Mesenchymal stem cell (in vitro differentiated cells and primary cell): ENCODE measurements around the gene TUBGCP3.

Source experiments
- DNase-seq: peaks from one replicate; pipeline ENCODE4 v3.0.0-alpha.2; 2013
- H2AFZ ChIP-seq: one replicate; pipeline ENCODE4 v1.6.1; 2013; ENCODE audit warnings: low read depth, mild to moderate bottlenecking, control low read depth, inconsistent platforms, low read length, moderate library complexity
- H2AK5ac ChIP-seq: 2 replicates; pipeline ENCODE4 v1.6.1; 2013; ENCODE audit warnings: low read length, moderate library complexity, mild to moderate bottlenecking, inconsistent platforms; ENCODE audit not compliant: severe bottlenecking
- H2BK120ac ChIP-seq: one replicate; pipeline ENCODE4 v1.6.1; 2013; ENCODE audit warnings: low read depth, mild to moderate bottlenecking, inconsistent platforms, low read length, moderate library complexity
- H2BK12ac ChIP-seq, 2 experiments: one replicate each; pipeline ENCODE4 v1.6.1; 2013; ENCODE audit warnings: inconsistent platforms in 2 of 2, low read length in 2 of 2, mild to moderate bottlenecking in 2 of 2, moderate library complexity in 2 of 2, control low read depth in 1 of 2
- H2BK15ac ChIP-seq: one replicate; pipeline ENCODE4 v1.6.1; 2013; ENCODE audit warnings: mild to moderate bottlenecking, low read depth, inconsistent platforms; ENCODE audit not compliant: poor library complexity, severe bottlenecking
- H2BK5ac ChIP-seq: 2 replicates; pipeline ENCODE4 v1.6.1; 2013; ENCODE audit warnings: low read depth, mild to moderate bottlenecking, low read length, control low read depth, inconsistent platforms; ENCODE audit not compliant: poor library complexity, severe bottlenecking
- H3K14ac ChIP-seq, 2 experiments: one replicate each; pipeline ENCODE4 v1.6.1; 2013; ENCODE audit warnings: inconsistent platforms in 2 of 2, low read length in 2 of 2, control low read depth in 1 of 2, mild to moderate bottlenecking in 1 of 2, moderate library complexity in 1 of 2
- H3K18ac ChIP-seq, 2 experiments: one replicate each; pipeline ENCODE4 v1.6.1; 2013; ENCODE audit warnings: inconsistent platforms in 2 of 2, low read length in 2 of 2, control low read depth in 1 of 2, low read depth in 1 of 2, mild to moderate bottlenecking in 1 of 2
- H3K23ac ChIP-seq, 2 experiments: one replicate each; pipeline ENCODE4 v1.6.1; 2013; ENCODE audit warnings: inconsistent platforms in 2 of 2, low read length in 2 of 2, mild to moderate bottlenecking in 2 of 2, moderate library complexity in 2 of 2, control low read depth in 1 of 2
- H3K27ac ChIP-seq: 2 replicates; pipeline ENCODE4 v1.5.1; 2013; ENCODE audit warnings: mild to moderate bottlenecking, moderate library complexity, low read length, control low read depth, inconsistent platforms; ENCODE audit not compliant: poor library complexity, severe bottlenecking
- H3K27me3 ChIP-seq, 2 experiments: 2 replicates each; pipeline versions ENCODE4 v1.6.1 to v1.7.0; 2013; ENCODE audit warnings: low read length in 2 of 2, mild to moderate bottlenecking in 2 of 2, moderate library complexity in 2 of 2, control low read depth in 1 of 2, inconsistent platforms in 1 of 2; ENCODE audit not compliant: control insufficient read depth in 1 of 2, insufficient read depth in 1 of 2
- H3K36me3 ChIP-seq, 2 experiments: 2 replicates each; pipeline versions ENCODE4 v1.6.1 to v1.7.0; 2013; ENCODE audit warnings: low read length in 2 of 2, control low read depth in 1 of 2, inconsistent platforms in 1 of 2, low read depth in 1 of 2, mild to moderate bottlenecking in 1 of 2; ENCODE audit not compliant: insufficient read depth in 2 of 2, control insufficient read depth in 1 of 2
- H3K4ac ChIP-seq, 2 experiments: one replicate each; pipeline ENCODE4 v1.6.1; 2013; ENCODE audit warnings: inconsistent platforms in 2 of 2, low read length in 2 of 2, mild to moderate bottlenecking in 2 of 2, moderate library complexity in 2 of 2, control low read depth in 1 of 2, low read depth in 1 of 2
- H3K4me1 ChIP-seq: 2 replicates; pipeline ENCODE4 v1.6.1; 2013; ENCODE audit warnings: low read depth, low read length, control low read depth; ENCODE audit not compliant: control insufficient read depth, insufficient read depth
- H3K4me2 ChIP-seq: 2 replicates; pipeline ENCODE4 v1.6.1; 2013; ENCODE audit warnings: low read length, mild to moderate bottlenecking, inconsistent platforms; ENCODE audit not compliant: poor library complexity, severe bottlenecking
- H3K4me3 ChIP-seq, 2 experiments: 2 replicates each; pipeline versions ENCODE4 v1.5.1 to v1.7.0; 2013; ENCODE audit warnings: low read length in 2 of 2, mild to moderate bottlenecking in 2 of 2, control low read depth in 1 of 2, low read depth in 1 of 2; ENCODE audit not compliant: insufficient read depth in 1 of 2
- H3K79me1 ChIP-seq: replicated peaks from 2 replicates; pipeline ENCODE4 v1.6.1; 2013; ENCODE audit warnings: mild to moderate bottlenecking, control low read depth, low read length, inconsistent platforms; ENCODE audit not compliant: poor library complexity, severe bottlenecking
- H3K9ac ChIP-seq: 2 replicates; pipeline ENCODE4 v1.7.0; 2013; ENCODE audit warnings: mild to moderate bottlenecking, low read length, moderate library complexity
- H3K9me3 ChIP-seq: 2 replicates; pipeline ENCODE4 v1.7.0; 2013; ENCODE audit warnings: mild to moderate bottlenecking, low read length; ENCODE audit not compliant: control insufficient read depth
- H4K8ac ChIP-seq: one replicate; pipeline ENCODE4 v1.6.1; 2013; ENCODE audit warnings: inconsistent platforms, mild to moderate bottlenecking, low read length, moderate library complexity
- H4K91ac ChIP-seq: one replicate; pipeline ENCODE4 v1.6.1; 2013; ENCODE audit warnings: mild to moderate bottlenecking, low read length, inconsistent platforms
- WGBS: methylation state at CpG from one replicate; pipeline ENCODE4 v1.1.7; 2013; ENCODE audit warnings: mixed read lengths; 5-methylcytosine and 5-hydroxymethylcytosine counted together

The TUBGCP3 gene

DNA sequence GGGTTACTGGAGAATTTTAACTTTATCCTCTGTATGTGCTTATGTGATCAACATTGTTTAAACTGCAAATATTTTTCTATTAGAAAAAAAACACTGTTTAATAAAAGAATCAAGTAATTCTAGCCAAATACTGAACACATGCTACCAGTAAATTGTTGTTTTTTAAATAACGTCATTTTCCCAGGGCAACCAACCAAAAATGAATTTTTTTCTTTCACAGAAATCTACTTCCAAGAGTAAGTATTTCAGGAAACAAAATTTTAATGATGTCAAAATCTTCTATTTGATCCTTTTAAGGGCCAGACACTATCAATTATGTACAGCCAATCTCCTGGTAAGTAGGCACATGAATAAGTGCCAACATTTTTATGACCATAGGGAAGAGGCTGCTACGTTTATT, 57.1 kb downstream of the TUBGCP3 start:
- peaks cover 21% of the 10 kb centered on the region for H3K79me1 ChIP-seq
- 100% methylated on average over 1 of the region's 2 CpGs for WGBS
- no peak overlapping the region for H2BK120ac ChIP-seq
- H3K27me3 ChIP-seq, result no peaks in the 10 kb centered on the region
- H3K36me3 ChIP-seq, result peaks cover 16 to 18% of the 10 kb centered on the region in 2 experiments
- H2BK5ac ChIP-seq, result no peak overlapping the region
- H3K9ac ChIP-seq, result no peak overlapping the region
- H3K14ac ChIP-seq, result no peak overlapping the region
- no peak overlapping the region for H4K8ac ChIP-seq
- H2BK12ac ChIP-seq, result no peak overlapping the region
- no peak overlapping the region for H3K27ac ChIP-seq
- H3K4me3 ChIP-seq, result no peak overlapping the region
- no peak overlapping the region for H3K18ac ChIP-seq
- H3K4me1 ChIP-seq, result no peaks in the 10 kb centered on the region
- no peak overlapping the region for H3K4ac ChIP-seq
- no peak overlapping the region for H4K91ac ChIP-seq
- DNase-seq, result no peak
- no peak overlapping the region for H2AK5ac ChIP-seq
- no peaks in the 10 kb centered on the region for H3K9me3 ChIP-seq
- H3K23ac ChIP-seq, result no peak overlapping the region
- no peak overlapping the region for H2BK15ac ChIP-seq
- H2AFZ ChIP-seq, result no peak overlapping the region
- H3K4me2 ChIP-seq, result no peak overlapping the region

- no peak overlapping the region for H4K91ac ChIP-seq
- H3K14ac ChIP-seq, result no peak overlapping the region
- H2BK5ac ChIP-seq, result no peak overlapping the region
- H2BK120ac ChIP-seq, result no peak overlapping the region
- no peak overlapping the region for H2AK5ac ChIP-seq
- H3K4ac ChIP-seq, result no peak overlapping the region
- H3K4me3 ChIP-seq, result no peak overlapping the region
- no peaks in the 10 kb centered on the region for H3K4me1 ChIP-seq
- H3K27ac ChIP-seq, result no peak overlapping the region
- H3K9ac ChIP-seq, result no peak overlapping the region
- H3K9me3 ChIP-seq, result no peaks in the 10 kb centered on the region
- H3K27me3 ChIP-seq, result no peaks in the 10 kb centered on the region
- no peak overlapping the region for H3K23ac ChIP-seq
- DNase-seq, result no peak
- no peak overlapping the region for H3K4me2 ChIP-seq
- H4K8ac ChIP-seq, result no peak overlapping the region
- H2AFZ ChIP-seq, result no peak overlapping the region
- no peak overlapping the region for H2BK15ac ChIP-seq
- peaks cover 22% of the 10 kb centered on the region for H3K79me1 ChIP-seq
- H3K18ac ChIP-seq, result no peak overlapping the region
- H3K36me3 ChIP-seq, result peaks cover 18 to 23% of the 10 kb centered on the region in 2 experiments
- 94% methylated on average over 5 of the region's 8 CpGs for WGBS
- no peak overlapping the region for H2BK12ac ChIP-seq
Measured at GRCh38 chr13:112529216-112529615, 58.7 kb downstream of the TUBGCP3 start.

- Histone ChIP-seq H3K4me3 (no peak overlapping the region), H3K18ac (no peak overlapping the region), H4K8ac (no peak overlapping the region), H3K4me2 (no peak overlapping the region), H4K91ac (no peak overlapping the region), H3K9ac (no peak overlapping the region), H2BK5ac (no peak overlapping the region), H3K9me3 (no peaks in the 10 kb centered on the region), H2BK15ac (no peak overlapping the region), H3K14ac (no peak overlapping the region), H3K4me1 (peaks cover 2% of the 10 kb centered on the region), H3K23ac (no peak overlapping the region), H3K27ac (no peak overlapping the region), H3K79me1 (peaks cover 25% of the 10 kb centered on the region), H3K27me3 (no peaks in the 10 kb centered on the region), H3K4ac (no peak overlapping the region), H2AK5ac (no peak overlapping the region), H3K36me3 (peaks cover 22 to 43% of the 10 kb centered on the region in 2 experiments), H2BK12ac (no peak overlapping the region), H2BK120ac (no peak overlapping the region), H2AFZ (no peak overlapping the region)
- 97% methylated on average over 9 of the region's 9 CpGs for WGBS
- DNase-seq, result no peak
Measured at GRCh38 chr13:112526146-112526853, 61.7 kb downstream of the TUBGCP3 start.

GRCh38 chr13:112525356-112525945, 62.5 kb downstream of the TUBGCP3 start:
- WGBS, result over 99% methylated on average over 6 of the region's 7 CpGs

More at GRCh38 chr13:112525356-112525945, 62.5 kb downstream of the TUBGCP3 start:
- Histone ChIP-seq H3K27me3 (no peaks in the 10 kb centered on the region), H2BK120ac (no peak overlapping the region), H3K27ac (no peak overlapping the region), H2BK12ac (no peak overlapping the region), H4K91ac (no peak overlapping the region), H3K4me2 (no peak overlapping the region), H3K14ac (no peak overlapping the region), H3K4ac (no peak overlapping the region), H3K79me1 (peaks cover 29% of the 10 kb centered on the region), H2BK15ac (no peak overlapping the region), H3K4me1 (peaks cover 2% of the 10 kb centered on the region), H2BK5ac (no peak overlapping the region), H3K36me3 (peaks cover 24 to 48% of the 10 kb centered on the region in 2 experiments), H3K23ac (no peak overlapping the region), H3K18ac (no peak overlapping the region), H2AK5ac (no peak overlapping the region), H4K8ac (no peak overlapping the region), H3K9ac (no peak overlapping the region), H2AFZ (no peak overlapping the region), H3K4me3 (no peak overlapping the region), H3K9me3 (no peaks in the 10 kb centered on the region)
- DNase-seq, result no peak
